ENCODE data around the gene RAI1.

The RAI1 gene

DNA sequence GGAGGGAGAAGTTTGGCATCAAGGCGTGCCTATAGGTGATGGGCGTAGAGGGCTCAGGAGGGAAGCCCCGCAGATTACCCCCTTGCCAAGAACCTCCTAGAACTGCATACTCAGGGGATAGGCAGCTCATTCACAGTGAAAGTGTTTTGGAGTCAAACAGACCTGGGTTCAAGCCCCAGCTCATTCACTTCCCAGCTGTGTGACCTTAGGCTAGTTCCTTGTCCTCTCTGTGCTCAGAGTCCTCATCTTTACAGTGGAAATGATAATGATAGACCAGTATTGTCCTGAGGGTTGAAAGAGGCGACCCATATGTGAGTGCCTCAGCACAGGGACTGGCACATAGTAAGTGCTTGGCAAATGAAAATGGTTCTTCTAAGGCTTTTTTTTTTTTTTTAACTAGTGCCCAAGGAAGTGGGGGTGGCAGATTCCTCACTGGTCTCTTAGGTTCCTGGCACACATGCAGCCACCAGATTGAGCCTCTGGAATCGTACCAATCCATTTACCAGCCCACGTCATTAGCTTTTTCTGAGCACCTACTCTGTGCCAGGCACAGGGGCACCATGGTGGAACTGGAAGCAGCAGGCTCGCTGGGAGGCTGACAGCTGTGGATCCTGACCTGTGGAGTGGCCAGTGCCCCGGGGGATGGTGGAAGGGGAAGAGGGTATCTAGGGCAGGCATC lies 79.8 kb downstream of the RAI1 start:
- no peak overlapping the region for H3K27ac ChIP-seq (ENCODE audit: extremely low read depth, low read depth, low read length)
- H3K4me1 ChIP-seq (ENCODE audit: control insufficient read depth, insufficient read depth, low read length), result peaks cover 4% of the 10 kb centered on the region; the same call in 1 of the 2 replicates
- peak; percentile 46; the same call in 1 of the 2 replicates for TF ChIP-seq ZNF768 (tag by site-specific recombination; IDR thresholded peaks at IDR 0.05)
- TF ChIP-seq PRDM1 (tag by site-specific recombination; IDR thresholded peaks at IDR 0.05), result no peak
- H3K36me3 ChIP-seq (ENCODE audit: control insufficient read depth in 2 of 2, insufficient read depth in 1 of 2, low read length in 2 of 2), result peaks cover 0 to 13% of the 10 kb centered on the region in 2 experiments; a peak in 1 of 3 replicates
- ChIA-PET CTCF (interaction anchor here (0.7 to 1.5 kb wide), 3 partner anchors 11 to 112 kb away, joined by 3 to 4 read pairs (median 3); no protein-coding TSS in a partner anchor), POLR2A (no interaction called here)
- H3K9me3 ChIP-seq (ENCODE audit: control insufficient read depth, insufficient read depth, low read depth, low read length), result no peaks in the 10 kb centered on the region
- no peak overlapping the region for H3K4me3 ChIP-seq (ENCODE audit: low read depth, low read length)

DNA sequence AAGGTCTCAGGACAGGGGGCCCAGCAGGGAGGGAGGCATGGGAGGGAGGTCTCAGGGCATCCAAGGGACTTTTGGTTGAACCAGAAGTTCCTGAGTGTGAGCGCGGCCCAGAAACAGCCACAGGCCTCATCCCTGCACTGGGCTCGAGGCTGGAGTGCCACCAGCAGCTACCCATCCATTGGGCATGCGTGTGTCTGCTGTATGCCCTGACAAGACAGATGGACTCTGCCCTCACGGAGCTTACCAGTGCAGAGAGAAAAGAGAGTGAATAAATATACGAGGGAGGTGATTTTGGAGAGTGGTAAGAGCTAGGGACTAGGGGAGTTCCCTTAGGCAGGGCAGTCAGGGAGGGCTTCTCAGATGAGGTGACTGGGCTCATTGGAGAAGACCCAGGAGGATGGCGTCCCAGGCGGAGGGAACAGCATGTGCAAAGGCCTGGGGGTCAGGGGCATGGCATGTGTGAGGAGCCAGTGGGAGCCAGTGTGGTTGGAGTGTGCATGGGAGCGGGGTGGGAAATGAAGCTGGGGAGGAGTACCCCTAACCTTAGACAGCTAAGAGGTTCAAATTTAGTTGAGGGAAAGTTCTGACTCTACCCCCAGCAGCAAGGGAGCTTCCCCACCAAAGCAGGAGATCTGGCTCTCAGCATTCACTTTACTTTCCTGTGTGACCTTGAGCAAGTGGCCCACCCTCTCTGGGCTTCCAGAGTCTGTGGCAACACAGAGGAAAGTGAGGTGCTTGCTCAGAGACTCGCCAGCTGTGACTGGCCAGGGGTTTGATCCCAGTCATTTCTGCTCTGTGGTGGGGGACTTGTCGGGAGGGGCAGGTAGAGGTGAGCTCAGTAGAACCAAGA lies 80.9 kb downstream of the RAI1 start:
- ChIA-PET CTCF (interaction anchor here (0.7 to 0.9 kb wide), 3 partner anchors 12 to 695 kb away, joined by 3 read pairs; no protein-coding TSS in a partner anchor), POLR2A (no interaction called here)
- no peaks in the 10 kb centered on the region for H3K9me3 ChIP-seq (ENCODE audit: control insufficient read depth, insufficient read depth, low read depth, low read length)
- H3K4me1 ChIP-seq (ENCODE audit: control insufficient read depth, insufficient read depth, low read length), result peaks cover 4% of the 10 kb centered on the region; the same call in 1 of the 2 replicates
- H3K27ac ChIP-seq (ENCODE audit: extremely low read depth, low read depth, low read length), result no peak overlapping the region
- TF ChIP-seq ZNF768 (tag by site-specific recombination; IDR thresholded peaks at IDR 0.05) (peak; percentile 92), ZNF341 (tag by site-specific recombination; IDR thresholded peaks at IDR 0.05; ENCODE audit: low read depth) (peak; percentile 41; the same call in 1 of the 2 replicates), ZXDB (tag by site-specific recombination; IDR thresholded peaks at IDR 0.05) (no peak), GLIS2 (tag by site-specific recombination; IDR thresholded peaks at IDR 0.05) (peak; percentile 37; the same call in 1 of the 2 replicates), ZNF623 (tag by site-specific recombination; IDR thresholded peaks at IDR 0.05) (peak; percentile 95)
- no peak overlapping the region for H3K4me3 ChIP-seq (ENCODE audit: low read depth, low read length)
- peaks cover 0 to 13% of the 10 kb centered on the region in 2 experiments; a peak in 1 of 3 replicates for H3K36me3 ChIP-seq (ENCODE audit: control insufficient read depth in 2 of 2, insufficient read depth in 1 of 2, low read length in 2 of 2)

DNA sequence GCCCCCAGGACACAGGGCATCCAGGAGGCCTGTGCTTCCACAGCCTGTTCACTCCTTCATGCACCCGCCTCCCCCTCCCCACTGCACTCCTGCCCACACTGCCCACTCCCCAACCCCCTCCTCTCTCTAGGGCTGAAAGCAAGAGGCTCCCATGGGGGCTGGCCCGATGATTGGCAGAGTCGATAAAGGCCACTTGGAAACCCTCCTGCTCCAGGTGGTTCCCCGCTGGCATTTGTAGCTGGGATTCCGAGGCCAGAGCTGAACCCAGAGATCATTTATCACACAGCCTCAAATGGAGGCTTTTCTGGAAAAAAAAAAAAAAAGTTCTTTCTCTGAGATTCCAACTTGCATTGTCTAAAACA lies 81.5 kb downstream of the RAI1 start:
- POLR2A ChIA-PET, result no interaction called here
- no peak overlapping the region for H3K4me3 ChIP-seq (ENCODE audit: low read depth, low read length)
- H3K9me3 ChIP-seq (ENCODE audit: control insufficient read depth, insufficient read depth, low read depth, low read length), result no peaks in the 10 kb centered on the region
- no peak overlapping the region for H3K27ac ChIP-seq (ENCODE audit: extremely low read depth, low read depth, low read length)
- no peak for TF ChIP-seq ZNF221 (tag by site-specific recombination; IDR thresholded peaks at IDR 0.05; ENCODE audit: borderline replicate concordance)
- CTCF ChIA-PET, result interaction anchor here (0.6 to 0.9 kb wide), 5 partner anchors 9 to 696 kb away, joined by 3 to 4 read pairs (median 3); no protein-coding TSS in a partner anchor
- peaks cover 0 to 13% of the 10 kb centered on the region in 2 experiments; a peak in 1 of 3 replicates for H3K36me3 ChIP-seq (ENCODE audit: control insufficient read depth in 2 of 2, insufficient read depth in 1 of 2, low read length in 2 of 2)
- H3K4me1 ChIP-seq (ENCODE audit: control insufficient read depth, insufficient read depth, low read length), result peaks cover 4% of the 10 kb centered on the region; the same call in 1 of the 2 replicates

DNA sequence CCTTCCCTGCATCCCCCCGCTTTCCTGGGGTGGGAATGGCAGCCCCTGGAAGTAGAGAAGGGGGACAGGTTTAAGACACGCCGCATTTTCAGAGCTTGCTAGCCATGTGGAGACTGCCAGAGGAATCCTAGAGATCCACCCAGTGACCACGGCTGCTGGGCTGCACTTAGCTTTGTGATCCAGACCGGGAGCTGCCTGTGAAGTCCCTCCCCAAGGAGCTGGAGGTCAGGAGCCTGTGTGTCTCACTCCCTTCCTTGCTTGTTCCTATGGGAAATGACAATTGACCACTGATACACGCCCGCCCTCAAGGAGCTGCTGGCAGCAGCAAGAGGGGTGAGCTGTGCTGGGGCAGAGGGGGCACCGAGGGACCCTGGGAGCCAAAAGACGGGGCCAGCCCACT lies 81.9 kb downstream of the RAI1 start:
- no peaks in the 10 kb centered on the region for H3K9me3 ChIP-seq (ENCODE audit: control insufficient read depth, insufficient read depth, low read depth, low read length)
- POLR2A ChIA-PET, result no interaction called here
- H3K36me3 ChIP-seq (ENCODE audit: control insufficient read depth in 2 of 2, insufficient read depth in 1 of 2, low read length in 2 of 2), result peaks cover 0 to 13% of the 10 kb centered on the region in 2 experiments; a peak in 1 of 3 replicates
- H3K4me3 ChIP-seq (ENCODE audit: low read depth, low read length), result no peak overlapping the region
- CTCF ChIA-PET, result interaction anchor here (0.5 to 1.5 kb wide), 6 partner anchors 10 to 358 kb away, joined by 3 to 5 read pairs (median 4); no protein-coding TSS in a partner anchor
- TF ChIP-seq, protein P1, sequence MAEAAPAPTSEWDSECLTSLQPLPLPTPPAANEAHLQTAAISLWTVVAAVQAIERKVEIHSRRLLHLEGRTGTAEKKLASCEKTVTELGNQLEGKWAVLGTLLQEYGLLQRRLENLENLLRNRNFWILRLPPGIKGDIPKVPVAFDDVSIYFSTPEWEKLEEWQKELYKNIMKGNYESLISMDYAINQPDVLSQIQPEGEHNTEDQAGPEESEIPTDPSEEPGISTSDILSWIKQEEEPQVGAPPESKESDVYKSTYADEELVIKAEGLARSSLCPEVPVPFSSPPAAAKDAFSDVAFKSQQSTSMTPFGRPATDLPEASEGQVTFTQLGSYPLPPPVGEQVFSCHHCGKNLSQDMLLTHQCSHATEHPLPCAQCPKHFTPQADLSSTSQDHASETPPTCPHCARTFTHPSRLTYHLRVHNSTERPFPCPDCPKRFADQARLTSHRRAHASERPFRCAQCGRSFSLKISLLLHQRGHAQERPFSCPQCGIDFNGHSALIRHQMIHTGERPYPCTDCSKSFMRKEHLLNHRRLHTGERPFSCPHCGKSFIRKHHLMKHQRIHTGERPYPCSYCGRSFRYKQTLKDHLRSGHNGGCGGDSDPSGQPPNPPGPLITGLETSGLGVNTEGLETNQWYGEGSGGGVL (tag by site-specific recombination; IDR thresholded peaks at IDR 0.05), result no peak
- TF ChIP-seq ZNF600 (tag by site-specific recombination; IDR thresholded peaks at IDR 0.05), result peak; percentile 57
- no peak overlapping the region for H3K27ac ChIP-seq (ENCODE audit: extremely low read depth, low read depth, low read length)
- H3K4me1 ChIP-seq (ENCODE audit: control insufficient read depth, insufficient read depth, low read length), result peaks cover 4% of the 10 kb centered on the region; the same call in 1 of the 2 replicates

DNA sequence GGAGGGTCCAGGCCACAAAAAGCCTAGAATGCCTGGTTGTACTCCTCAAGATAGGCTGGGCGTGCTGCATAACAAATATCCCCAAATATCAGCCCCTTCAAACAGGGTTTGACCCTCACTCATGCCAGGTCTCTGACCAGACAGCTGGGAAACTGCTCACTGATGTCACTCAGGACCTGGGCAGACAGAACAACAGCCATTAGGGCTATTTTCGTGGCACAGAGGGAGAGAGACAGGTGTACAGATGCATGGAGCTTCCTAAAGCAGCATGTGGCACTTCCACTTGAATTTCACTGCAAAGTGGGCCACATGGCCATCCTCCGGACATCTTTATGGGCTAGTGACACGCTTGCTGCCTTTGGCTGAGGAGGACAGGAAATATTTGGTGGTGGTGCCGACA lies 82.5 kb downstream of the RAI1 start:
- peaks cover 4% of the 10 kb centered on the region; the same call in 1 of the 2 replicates for H3K4me1 ChIP-seq (ENCODE audit: control insufficient read depth, insufficient read depth, low read length)
- peaks cover 0 to 13% of the 10 kb centered on the region in 2 experiments; a peak in 1 of 3 replicates for H3K36me3 ChIP-seq (ENCODE audit: control insufficient read depth in 2 of 2, insufficient read depth in 1 of 2, low read length in 2 of 2)
- no peak overlapping the region for H3K4me3 ChIP-seq (ENCODE audit: low read depth, low read length)
- H3K9me3 ChIP-seq (ENCODE audit: control insufficient read depth, insufficient read depth, low read depth, low read length), result no peaks in the 10 kb centered on the region
- ChIA-PET POLR2A (no interaction called here), CTCF (interaction anchor here (0.5 to 1.5 kb wide), 3 partner anchors 16 to 97 kb away, joined by 3 to 5 read pairs (median 4); no protein-coding TSS in a partner anchor)
- H3K27ac ChIP-seq (ENCODE audit: extremely low read depth, low read depth, low read length), result no peak overlapping the region
- TF ChIP-seq MYNN (tag by site-specific recombination; IDR thresholded peaks at IDR 0.05; ENCODE audit: borderline replicate concordance) (no peak), ZNF558 (tag by site-specific recombination; IDR thresholded peaks at IDR 0.05) (no peak), SETDB1 (IDR thresholded peaks at IDR 0.05; ENCODE audit: insufficient read length, low read length) (no peak)
- TF ChIP-seq, protein P1 (tag by site-specific recombination; IDR thresholded peaks at IDR 0.05), result no peak

Data from HEK293 (cell line).